GM18505 (cell line): ENCODE measurements around the gene IGSF1.

Experiments
- ATAC-seq: cut with Tn5 transposase; IDR thresholded peaks from one replicate; pipeline ENCODE4 v1.9.1; 2021; ENCODE audit not compliant: unreplicated experiment
- POLR2A ChIP-seq: IDR thresholded peaks from 4 replicates; pipeline ENCODE4 v1.6.1; 2011; ENCODE audit warnings: borderline replicate concordance; ENCODE audit not compliant: insufficient read depth, insufficient read length; ENCODE audit errors: extremely low read depth

IGSF1 gene

DNA sequence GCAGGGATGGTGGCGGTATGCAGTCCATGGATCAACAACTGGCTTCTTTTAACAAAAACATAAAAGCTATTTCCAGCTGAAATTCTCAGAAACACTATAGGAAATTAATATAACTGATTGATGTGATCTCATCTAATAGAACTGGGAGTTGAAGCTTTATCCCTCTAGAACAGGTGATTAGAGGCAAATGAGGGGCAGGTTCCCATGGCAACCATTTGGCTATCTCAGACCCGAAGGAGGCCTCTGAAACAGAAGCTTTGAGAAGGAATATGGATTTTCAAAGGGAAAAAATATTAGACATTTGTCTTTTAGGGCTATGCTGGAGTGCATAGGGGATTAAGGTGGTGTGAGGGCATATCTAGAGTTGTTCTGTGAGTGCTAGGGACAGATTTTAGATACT lies 50.0 kb downstream of the IGSF1 start:
- no peak for ATAC-seq
- TF ChIP-seq POLR2A, result no peak

DNA sequence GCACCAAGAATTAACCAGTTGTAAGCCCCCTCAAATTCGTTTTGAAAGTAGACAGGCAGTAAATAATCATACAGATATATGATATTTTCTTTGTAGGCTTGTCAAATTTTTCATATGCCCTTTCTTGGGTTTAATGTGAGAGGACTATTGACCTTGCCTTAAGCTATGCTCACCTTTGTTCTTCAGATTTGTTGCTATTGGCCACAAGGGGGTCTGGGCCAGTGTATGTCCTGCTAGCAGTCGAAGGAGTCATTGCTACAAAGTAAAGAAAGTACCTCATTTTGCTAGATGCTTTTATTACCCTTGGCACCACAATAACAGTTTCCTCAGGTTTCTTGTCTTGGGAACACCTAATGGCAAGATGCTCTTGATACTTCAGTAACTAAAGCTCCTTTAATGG lies 51.7 kb downstream of the IGSF1 start:
- no peak for TF ChIP-seq POLR2A
- no peak for ATAC-seq

DNA sequence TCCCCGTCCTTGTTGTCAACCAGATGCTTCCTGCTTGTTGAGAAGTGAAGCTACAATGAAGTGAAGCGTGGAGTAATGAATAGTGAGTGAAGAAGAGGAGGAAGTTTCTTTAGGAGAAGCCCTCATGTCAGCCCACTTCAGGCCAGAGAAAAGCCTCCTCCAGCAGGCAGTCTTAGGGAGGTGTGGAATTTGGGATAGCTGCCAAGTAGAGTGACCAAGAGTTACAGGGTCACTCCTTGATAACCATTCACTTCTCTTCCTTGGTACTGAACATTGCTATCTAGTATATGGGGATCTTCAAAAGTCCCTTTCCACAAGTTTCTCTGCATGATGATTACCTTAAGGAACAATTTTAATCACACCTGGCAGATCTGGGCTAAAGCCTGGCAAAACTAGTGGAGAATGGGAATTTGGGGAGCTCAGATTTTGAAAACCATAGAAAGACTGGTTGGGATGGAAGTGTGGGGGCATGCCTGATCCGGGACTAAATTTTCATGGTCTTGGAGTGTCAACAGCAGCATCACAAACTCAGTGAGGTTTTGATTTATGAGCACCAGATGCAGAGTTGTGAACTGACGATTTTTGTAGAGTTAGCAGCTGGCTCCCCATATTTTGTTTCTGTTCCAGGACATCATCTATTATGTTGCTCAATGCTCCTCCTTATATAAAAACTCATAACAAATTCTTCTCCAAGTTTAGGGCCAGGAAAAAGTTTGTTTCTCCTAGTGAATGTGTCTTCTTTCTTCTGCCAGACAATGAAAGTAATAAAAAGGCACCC lies 53.1 kb downstream of the IGSF1 start:
- no peak for TF ChIP-seq POLR2A
- ATAC-seq, result no peak

- no peak for ATAC-seq
- no peak for TF ChIP-seq POLR2A
Measured at GRCh38 chrX:131227608-131228007, 61.5 kb downstream of the IGSF1 start.

- no peak for ATAC-seq
- no peak for TF ChIP-seq POLR2A
Measured at GRCh38 chrX:131226591-131226990, 62.5 kb downstream of the IGSF1 start.

GRCh38 chrX:131225078-131225477 lies 64.0 kb downstream of the IGSF1 start:
- ATAC-seq, result no peak
- TF ChIP-seq POLR2A, result no peak
